ENCODE measurements around the gene SMIM29. TPM values are rescaled to one million over a fixed set of nuclear protein-coding genes. Genes with fewer than 3 reads are reported as not detected.

SMIM29 gene
- total RNA-seq, 2 donors from 2014 or later, result 10.9 to 17.3 TPM

GRCh38 chr6:34204693-34205092 is 44.1 kb downstream of the SMIM29 start:
- Mint-ChIP-seq H3K4me1 (peaks cover 8% of the 10 kb centered on the region), H3K9me3 (no peaks in the 10 kb centered on the region), H3K36me3 (ENCODE audit: low read depth) (no peaks in the 10 kb centered on the region), H3K27ac (no peak overlapping the region), H3K27me3 (no peaks in the 10 kb centered on the region), H3K4me3 (no peak overlapping the region)
- ATAC-seq (replicated peaks), result no peak

- no peak overlapping the region for H3K27ac Mint-ChIP-seq
- H3K4me3 Mint-ChIP-seq, result no peak overlapping the region
- peaks cover 2% of the 10 kb centered on the region for H3K4me1 Mint-ChIP-seq
- H3K27me3 Mint-ChIP-seq, result no peaks in the 10 kb centered on the region
- H3K36me3 Mint-ChIP-seq (ENCODE audit: low read depth), result no peaks in the 10 kb centered on the region
- no peak for ATAC-seq (replicated peaks)
- no peaks in the 10 kb centered on the region for H3K9me3 Mint-ChIP-seq
These were observed 46.2 kb downstream of the SMIM29 start for GRCh38 chr6:34202329-34203201.

GRCh38 chr6:34201455-34202107 is 47.2 kb downstream of the SMIM29 start:
- H3K4me3 Mint-ChIP-seq, result no peak overlapping the region
- no peaks in the 10 kb centered on the region for H3K9me3 Mint-ChIP-seq
- H3K36me3 Mint-ChIP-seq (ENCODE audit: low read depth), result no peaks in the 10 kb centered on the region
- ATAC-seq (replicated peaks), result no peak
- H3K27ac Mint-ChIP-seq, result no peak overlapping the region
- H3K4me1 Mint-ChIP-seq, result no peaks in the 10 kb centered on the region
- no peaks in the 10 kb centered on the region for H3K27me3 Mint-ChIP-seq

GRCh38 chr6:34200340-34200971 is 48.4 kb downstream of the SMIM29 start:
- no peaks in the 10 kb centered on the region for H3K9me3 Mint-ChIP-seq
- H3K27ac Mint-ChIP-seq, result no peak overlapping the region
- no peaks in the 10 kb centered on the region for H3K27me3 Mint-ChIP-seq
- no peaks in the 10 kb centered on the region for H3K4me1 Mint-ChIP-seq
- no peaks in the 10 kb centered on the region for H3K36me3 Mint-ChIP-seq (ENCODE audit: low read depth)
- ATAC-seq (replicated peaks), result peak; percentile 74
- H3K4me3 Mint-ChIP-seq, result peak overlapping the region; percentile 12

- Mint-ChIP-seq H3K4me1 (no peaks in the 10 kb centered on the region), H3K27me3 (no peaks in the 10 kb centered on the region), H3K4me3 (peak overlapping the region; percentile 79), H3K9me3 (no peaks in the 10 kb centered on the region), H3K27ac (no peak overlapping the region), H3K36me3 (ENCODE audit: low read depth) (no peaks in the 10 kb centered on the region)
- no peak for ATAC-seq (replicated peaks)
These were observed 52.0 kb downstream of the SMIM29 start for GRCh38 chr6:34196833-34197195.

Other genes starting within 250 kb of the SMIM29 start
- not detected for gene GRM4, start 102.9 kb downstream of the SMIM29 start, total RNA-seq
- gene HMGA1, start 12.1 kb downstream of the SMIM29 start, total RNA-seq, result 100 to 1,000 TPM; 203 to 389 TPM
- gene NUDT3, start 143.7 kb upstream of the SMIM29 start, total RNA-seq, result 10 to 100 TPM in 1 of 2 donors, 1 to 10 TPM in 1; 7.9 to 12.8 TPM
- 1,000 to 10,000 TPM; 2,080 to 2,467 TPM for gene RPS10, start 177.1 kb upstream of the SMIM29 start, total RNA-seq
- gene PACSIN1, start 217.1 kb upstream of the SMIM29 start, total RNA-seq, result under 1 TPM in 1 of 2 donors, not detected in 1; 0.09 TPM